GM23248 (cell line): ENCODE results near the gene ARAP1.

ENCODE experiments used
- EZH2 ChIP-seq: fragments of 200-600 bp; sonication (generic); IDR thresholded peaks from 2 replicates; pipeline ENCODE4 v1.6.1; 2018; ENCODE audit warnings: antibody characterized with exemption, mild to moderate bottlenecking; ENCODE audit not compliant: insufficient read depth, poor library complexity, severe bottlenecking
- EZH2phosphoT487 ChIP-seq: fragments of 200-600 bp; sonication (generic); IDR thresholded peaks from 2 replicates; pipeline ENCODE4 v1.6.1; 2018; ENCODE audit warnings: antibody characterized with exemption, moderate library complexity, mild to moderate bottlenecking, low read depth; ENCODE audit not compliant: insufficient read depth

GRCh38 chr11:72682858-72683243 lies 69.4 kb downstream of the ARAP1 start:
- TF ChIP-seq EZH2 (no peak), EZH2phosphoT487 (no peak)
